Body of pancreas (tissue), 4 donors: ENCODE measurements around the gene TMEM225.

Experiments
- CTCF ChIP-seq, 7 experiments: fragments of 450-650 bp in 4 of 7; fragments of 200-600 bp in 3 of 7; sonication (generic) in 3 of 7; IDR thresholded peaks; one replicate each; pipeline ENCODE4 v1.5.1; 2016 to 2019; ENCODE audit warnings: antibody characterized with exemption in 7 of 7
- POLR2A ChIP-seq, 3 donors: fragments of 450-650 bp; IDR thresholded peaks; one replicate each; pipeline ENCODE4 v1.6.1; 2016; ENCODE audit warnings: antibody characterized with exemption in 3 of 3, mild to moderate bottlenecking in 2 of 3

- TF ChIP-seq CTCF (IDR thresholded peaks at IDR 0.05) (no peak), POLR2A (IDR thresholded peaks at IDR 0.05) (no peak)
Observed at GRCh38 chr11:123905826-123906225, 20.4 kb upstream of the TMEM225 start.
